ENCODE data around the gene APOL6. TPM values are rescaled to one million over a fixed set of nuclear protein-coding genes. Genes with fewer than 3 reads are reported as not detected.

APOL6 gene
- total and polyA plus RNA-seq, 9 of the 15 experiments (the other 6 are each of a cell fraction or from before 2014, with no cell fraction given), result 0.29 to 1.2 (median 0.70) TPM

DNA sequence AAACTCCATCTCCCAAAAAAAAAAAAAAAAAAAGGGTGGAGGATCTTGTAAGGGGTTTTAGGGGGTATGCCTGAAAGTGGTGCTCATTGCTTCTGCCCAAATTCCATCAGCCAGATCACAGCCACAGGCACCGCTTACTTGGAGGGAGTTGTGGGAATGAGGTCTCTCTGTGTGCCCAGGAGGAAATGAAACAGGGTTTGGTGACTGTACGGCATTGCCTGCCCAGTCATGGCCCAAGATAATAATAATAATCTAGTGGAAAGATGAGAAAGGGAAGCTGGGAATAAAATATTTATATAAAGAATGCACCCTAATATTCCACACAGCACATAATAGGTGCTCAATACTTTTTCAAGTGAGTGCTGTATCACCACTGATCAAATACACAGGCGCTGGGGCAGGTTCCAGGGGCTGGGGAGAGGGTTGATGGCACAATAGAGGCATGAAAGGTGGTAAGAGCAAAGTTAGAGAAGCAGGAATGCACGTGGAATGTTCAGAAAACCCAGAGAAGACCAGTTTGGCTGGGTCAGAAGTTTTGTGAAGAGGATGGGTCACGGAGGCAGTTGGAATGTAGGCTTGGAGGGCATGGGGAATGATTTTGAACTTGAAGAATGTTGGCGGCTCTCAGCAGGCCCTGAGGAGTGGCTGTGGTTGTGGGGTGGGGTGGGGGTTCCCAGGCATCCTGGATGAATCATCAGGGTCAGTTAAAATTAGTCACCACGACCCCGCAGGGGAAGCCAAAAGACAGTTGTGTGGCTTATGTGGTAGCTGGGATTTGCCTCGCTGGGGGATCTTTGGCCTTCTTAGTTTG lies 18.6 kb upstream of the APOL6 start (continued):
- peak; percentile 18; the same call in 1 of the 2 replicates for TF ChIP-seq EP300 (IDR thresholded peaks at IDR 0.05; ENCODE audit: low read length)
- TF ChIP-seq, protein P1, sequence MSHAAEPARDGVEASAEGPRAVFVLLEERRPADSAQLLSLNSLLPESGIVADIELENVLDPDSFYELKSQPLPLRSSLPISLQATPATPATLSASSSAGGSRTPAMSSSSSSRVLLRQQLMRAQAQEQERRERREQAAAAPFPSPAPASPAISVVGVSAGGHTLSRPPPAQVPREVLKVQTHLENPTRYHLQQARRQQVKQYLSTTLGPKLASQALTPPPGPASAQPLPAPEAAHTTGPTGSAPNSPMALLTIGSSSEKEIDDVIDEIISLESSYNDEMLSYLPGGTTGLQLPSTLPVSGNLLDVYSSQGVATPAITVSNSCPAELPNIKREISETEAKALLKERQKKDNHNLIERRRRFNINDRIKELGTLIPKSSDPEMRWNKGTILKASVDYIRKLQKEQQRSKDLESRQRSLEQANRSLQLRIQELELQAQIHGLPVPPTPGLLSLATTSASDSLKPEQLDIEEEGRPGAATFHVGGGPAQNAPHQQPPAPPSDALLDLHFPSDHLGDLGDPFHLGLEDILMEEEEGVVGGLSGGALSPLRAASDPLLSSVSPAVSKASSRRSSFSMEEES (CRISPR knock-in tag; IDR thresholded peaks at IDR 0.05), result no peak
- no peak for TF ChIP-seq NRF1 (conservative IDR thresholded peaks at IDR 0.05 in 1 of 2, IDR thresholded peaks at IDR 0.05 in 1 of 2)
- TF ChIP-seq, protein P2, sequence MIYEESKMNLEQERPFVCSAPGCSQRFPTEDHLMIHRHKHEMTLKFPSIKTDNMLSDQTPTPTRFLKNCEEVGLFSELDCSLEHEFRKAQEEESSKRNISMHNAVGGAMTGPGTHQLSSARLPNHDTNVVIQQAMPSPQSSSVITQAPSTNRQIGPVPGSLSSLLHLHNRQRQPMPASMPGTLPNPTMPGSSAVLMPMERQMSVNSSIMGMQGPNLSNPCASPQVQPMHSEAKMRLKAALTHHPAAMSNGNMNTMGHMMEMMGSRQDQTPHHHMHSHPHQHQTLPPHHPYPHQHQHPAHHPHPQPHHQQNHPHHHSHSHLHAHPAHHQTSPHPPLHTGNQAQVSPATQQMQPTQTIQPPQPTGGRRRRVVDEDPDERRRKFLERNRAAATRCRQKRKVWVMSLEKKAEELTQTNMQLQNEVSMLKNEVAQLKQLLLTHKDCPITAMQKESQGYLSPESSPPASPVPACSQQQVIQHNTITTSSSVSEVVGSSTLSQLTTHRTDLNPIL (CRISPR knock-in tag; IDR thresholded peaks at IDR 0.05), result no peak
- TF ChIP-seq FOSL1 (tag; conservative IDR thresholded peaks at IDR 0.05), result peak; percentile 90
- TF ChIP-seq EGR1 (conservative IDR thresholded peaks at IDR 0.05), result peak; percentile 25; the same call in 1 of the 2 replicates
- no peak for TF ChIP-seq CC2D1A (IDR thresholded peaks at IDR 0.05)
- no peak for TF ChIP-seq SAFB (IDR thresholded peaks at IDR 0.05; ENCODE audit: borderline replicate concordance, low read depth, low read length)
- peak; percentile 70 for TF ChIP-seq ARID1B (IDR thresholded peaks at IDR 0.05)
- TF ChIP-seq, protein P3, sequence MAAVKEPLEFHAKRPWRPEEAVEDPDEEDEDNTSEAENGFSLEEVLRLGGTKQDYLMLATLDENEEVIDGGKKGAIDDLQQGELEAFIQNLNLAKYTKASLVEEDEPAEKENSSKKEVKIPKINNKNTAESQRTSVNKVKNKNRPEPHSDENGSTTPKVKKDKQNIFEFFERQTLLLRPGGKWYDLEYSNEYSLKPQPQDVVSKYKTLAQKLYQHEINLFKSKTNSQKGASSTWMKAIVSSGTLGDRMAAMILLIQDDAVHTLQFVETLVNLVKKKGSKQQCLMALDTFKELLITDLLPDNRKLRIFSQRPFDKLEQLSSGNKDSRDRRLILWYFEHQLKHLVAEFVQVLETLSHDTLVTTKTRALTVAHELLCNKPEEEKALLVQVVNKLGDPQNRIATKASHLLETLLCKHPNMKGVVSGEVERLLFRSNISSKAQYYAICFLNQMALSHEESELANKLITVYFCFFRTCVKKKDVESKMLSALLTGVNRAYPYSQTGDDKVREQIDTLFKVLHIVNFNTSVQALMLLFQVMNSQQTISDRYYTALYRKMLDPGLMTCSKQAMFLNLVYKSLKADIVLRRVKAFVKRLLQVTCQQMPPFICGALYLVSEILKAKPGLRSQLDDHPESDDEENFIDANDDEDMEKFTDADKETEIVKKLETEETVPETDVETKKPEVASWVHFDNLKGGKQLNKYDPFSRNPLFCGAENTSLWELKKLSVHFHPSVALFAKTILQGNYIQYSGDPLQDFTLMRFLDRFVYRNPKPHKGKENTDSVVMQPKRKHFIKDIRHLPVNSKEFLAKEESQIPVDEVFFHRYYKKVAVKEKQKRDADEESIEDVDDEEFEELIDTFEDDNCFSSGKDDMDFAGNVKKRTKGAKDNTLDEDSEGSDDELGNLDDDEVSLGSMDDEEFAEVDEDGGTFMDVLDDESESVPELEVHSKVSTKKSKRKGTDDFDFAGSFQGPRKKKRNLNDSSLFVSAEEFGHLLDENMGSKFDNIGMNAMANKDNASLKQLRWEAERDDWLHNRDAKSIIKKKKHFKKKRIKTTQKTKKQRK (IDR thresholded peaks at IDR 0.05; ENCODE audit: borderline replicate concordance, low read depth, low read length), result no peak
- peak; percentile 93 for TF ChIP-seq JUND (IDR thresholded peaks at IDR 0.05; ENCODE audit: borderline replicate concordance, low read depth, low read length)
- TF ChIP-seq JUND (tag; IDR thresholded peaks at IDR 0.05; ENCODE audit: borderline replicate concordance, low read depth, low read length), result peak; percentile 69; the same call in 1 of the 3 replicates
- peak; percentile 68; the same call in 1 of the 2 replicates for TF ChIP-seq DPF2 (IDR thresholded peaks at IDR 0.05)
- no peak for TF ChIP-seq ZNF408 (CRISPR knock-in tag; IDR thresholded peaks at IDR 0.05; ENCODE audit: low read depth)
- no peak for TF ChIP-seq EP400 (IDR thresholded peaks at IDR 0.05)
